22Rv1 (cell line): ENCODE results near the gene LRCH1.

Source experiments
- CTCF ChIP-seq: fragments of 450-650 bp; IDR thresholded peaks from 2 replicates; pipeline ENCODE4 v1.5.1; 2017; ENCODE audit warnings: mild to moderate bottlenecking
- ZFX ChIP-seq: fragments of 450-650 bp; IDR thresholded peaks from 2 replicates; pipeline ENCODE4 v1.6.1; 2017; ENCODE audit warnings: antibody characterized with exemption, borderline replicate concordance

GRCh38 chr13:46624821-46625220, 71.9 kb downstream of the LRCH1 start:
- no peak for TF ChIP-seq ZFX
- no peak for TF ChIP-seq CTCF
